SHP77 (cell line): ENCODE results near the gene TIAM2.
"Not testable (repeated sequence)": the region's sequence is repeated elsewhere in the genome, so short reads cannot be mapped to it uniquely, and the experiment has no call there.

Source experiments
- DNase-seq, 2 experiments: peaks; one replicate each; lab custom pipeline; 2025; lab: John Stamatoyannopoulos, UW

TIAM2 gene

DNA sequence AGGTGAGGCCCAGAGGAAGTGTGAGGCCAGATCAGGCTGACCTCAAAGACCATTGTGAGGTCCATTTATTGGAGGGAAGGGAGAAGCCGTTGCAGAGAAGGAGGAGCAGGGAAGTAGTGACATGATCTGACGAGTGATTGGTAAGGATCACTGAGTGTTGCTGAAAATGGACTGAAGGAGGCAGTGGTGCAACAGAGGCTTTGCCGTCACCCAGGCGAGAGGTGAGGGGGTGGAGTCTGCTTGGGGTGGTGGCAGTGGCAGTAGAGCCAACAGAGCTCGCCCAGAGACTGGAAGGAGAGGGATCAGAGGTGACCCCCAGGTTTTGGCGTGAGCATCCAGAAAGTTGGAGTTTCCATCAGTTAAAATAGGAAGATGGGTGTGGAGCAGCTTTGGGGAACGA, 200.8 kb downstream of the TIAM2 start:
- no peak for DNase-seq

DNA sequence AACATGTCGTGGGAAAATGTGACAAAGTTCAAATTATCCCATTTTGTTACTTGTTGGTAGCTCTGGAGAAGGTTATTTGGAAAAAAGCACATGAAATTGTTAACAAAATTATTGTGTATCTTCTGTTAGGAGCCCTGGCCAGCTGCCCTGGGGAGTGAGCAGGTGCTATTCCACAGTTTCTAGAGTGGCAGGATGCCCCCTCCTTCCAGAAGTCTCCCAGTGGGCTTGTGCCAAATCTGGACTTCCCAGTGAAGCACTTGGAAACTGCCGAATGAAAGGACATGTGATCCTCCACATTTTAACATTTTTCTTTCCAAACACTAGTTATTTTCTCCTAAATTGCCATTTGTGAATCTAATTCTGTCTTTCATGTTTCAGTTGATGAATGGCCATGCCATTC, 201.8 kb downstream of the TIAM2 start:
- DNase-seq, result no peak

DNA sequence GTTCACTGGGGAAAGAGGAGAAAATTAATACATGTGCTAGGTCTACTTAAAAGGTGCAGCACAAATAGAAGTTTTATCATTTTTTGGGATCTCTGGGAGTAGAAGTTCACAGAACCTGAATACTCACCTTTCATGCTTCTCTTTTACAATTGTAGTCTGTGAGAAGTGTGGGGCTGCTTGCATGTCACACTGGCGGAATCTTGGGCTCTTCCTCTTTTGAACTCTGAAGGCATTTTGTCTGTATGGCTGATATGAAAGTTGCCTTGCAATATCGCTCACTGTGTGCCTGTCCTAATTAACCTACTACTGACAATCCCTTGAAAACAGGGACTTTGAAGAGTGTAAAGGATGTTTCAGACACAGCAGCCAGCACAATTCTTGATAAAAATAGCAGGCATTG, 202.8 kb downstream of the TIAM2 start:
- DNase-seq, result no peak

- no peak for DNase-seq
These were observed 204.9 kb downstream of the TIAM2 start for GRCh38 chr6:155200012-155200411.

- no peak for DNase-seq
These were observed 206.5 kb downstream of the TIAM2 start for GRCh38 chr6:155201461-155202226.

- no peak for DNase-seq
These were observed 212.1 kb downstream of the TIAM2 start for GRCh38 chr6:155207223-155207622.

DNA sequence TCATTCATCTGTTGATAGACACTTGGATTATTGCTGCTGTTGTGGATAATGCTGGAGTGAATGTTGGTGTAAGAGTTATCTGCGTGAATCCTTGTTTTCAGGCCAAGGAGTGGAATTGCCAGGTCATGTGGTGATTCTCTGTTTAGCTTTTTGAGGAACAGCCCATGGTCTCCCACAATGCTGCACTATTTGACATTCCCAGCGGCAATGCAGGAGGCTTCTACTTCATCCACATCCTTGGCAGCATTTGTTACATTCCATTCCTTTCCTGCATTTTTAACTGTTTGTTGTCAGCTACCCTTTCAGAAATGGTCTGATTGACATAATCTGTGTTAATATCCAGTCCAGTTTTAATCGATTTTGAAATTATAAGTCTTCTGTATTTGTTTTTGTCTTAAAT, 217.0 kb downstream of the TIAM2 start:
- DNase-seq, result no peak

DNA sequence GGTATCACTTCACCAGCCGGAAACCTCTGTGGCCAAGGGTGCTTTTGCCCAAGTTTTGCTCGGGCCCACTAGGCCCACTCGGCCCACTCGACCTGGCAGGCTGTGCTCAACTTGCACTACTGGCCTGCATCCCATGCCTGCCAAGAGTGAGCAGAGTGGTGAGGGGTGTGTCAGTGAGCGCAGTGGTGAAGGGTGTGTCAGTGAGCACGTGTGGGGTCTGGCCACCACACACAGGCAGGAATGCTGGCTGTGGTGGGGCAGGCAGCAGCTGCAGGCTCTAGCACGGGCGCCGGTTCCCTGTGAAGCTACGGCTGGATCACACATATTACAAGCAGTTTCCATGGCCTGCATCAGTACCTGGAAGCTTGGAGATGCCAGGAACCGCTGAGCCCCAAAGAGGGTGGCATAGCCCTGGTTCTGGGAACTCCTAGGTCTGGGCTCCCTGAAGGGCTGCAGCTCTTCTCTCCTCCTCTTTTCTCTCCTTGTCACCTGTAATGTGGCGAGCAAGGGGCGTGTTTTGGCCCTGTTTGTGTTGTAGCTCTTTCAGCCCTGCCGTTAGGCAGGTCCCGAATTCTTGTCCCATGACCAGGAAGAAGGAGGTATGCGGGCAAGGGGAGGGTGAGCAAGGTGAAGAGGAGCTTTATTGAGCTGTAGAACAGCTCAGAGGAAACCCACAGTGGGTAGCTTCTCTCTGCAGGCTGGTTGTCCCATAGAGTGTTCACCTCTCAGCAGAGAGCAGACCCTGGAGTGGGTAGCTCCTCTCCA, 217.7 kb downstream of the TIAM2 start:
- DNase-seq, result no peak

- no peak for DNase-seq
These were observed 218.7 kb downstream of the TIAM2 start for GRCh38 chr6:155213611-155214372.

GRCh38 chr6:155215906-155216305, 220.8 kb downstream of the TIAM2 start:
- DNase-seq, result no peak

- no peak for DNase-seq
These were observed 221.4 kb downstream of the TIAM2 start for GRCh38 chr6:155216312-155217046.

GRCh38 chr6:155218711-155219110, 223.6 kb downstream of the TIAM2 start:
- DNase-seq, result not testable (repeated sequence)

- no peak for DNase-seq
These were observed 224.2 kb downstream of the TIAM2 start for GRCh38 chr6:155219299-155219698.

GRCh38 chr6:155219858-155220301, 224.8 kb downstream of the TIAM2 start:
- DNase-seq, result no peak

- DNase-seq, result no peak
These were observed 226.0 kb downstream of the TIAM2 start for GRCh38 chr6:155221086-155221485.

GRCh38 chr6:155222506-155222905, 227.4 kb downstream of the TIAM2 start:
- DNase-seq, result no peak

DNA sequence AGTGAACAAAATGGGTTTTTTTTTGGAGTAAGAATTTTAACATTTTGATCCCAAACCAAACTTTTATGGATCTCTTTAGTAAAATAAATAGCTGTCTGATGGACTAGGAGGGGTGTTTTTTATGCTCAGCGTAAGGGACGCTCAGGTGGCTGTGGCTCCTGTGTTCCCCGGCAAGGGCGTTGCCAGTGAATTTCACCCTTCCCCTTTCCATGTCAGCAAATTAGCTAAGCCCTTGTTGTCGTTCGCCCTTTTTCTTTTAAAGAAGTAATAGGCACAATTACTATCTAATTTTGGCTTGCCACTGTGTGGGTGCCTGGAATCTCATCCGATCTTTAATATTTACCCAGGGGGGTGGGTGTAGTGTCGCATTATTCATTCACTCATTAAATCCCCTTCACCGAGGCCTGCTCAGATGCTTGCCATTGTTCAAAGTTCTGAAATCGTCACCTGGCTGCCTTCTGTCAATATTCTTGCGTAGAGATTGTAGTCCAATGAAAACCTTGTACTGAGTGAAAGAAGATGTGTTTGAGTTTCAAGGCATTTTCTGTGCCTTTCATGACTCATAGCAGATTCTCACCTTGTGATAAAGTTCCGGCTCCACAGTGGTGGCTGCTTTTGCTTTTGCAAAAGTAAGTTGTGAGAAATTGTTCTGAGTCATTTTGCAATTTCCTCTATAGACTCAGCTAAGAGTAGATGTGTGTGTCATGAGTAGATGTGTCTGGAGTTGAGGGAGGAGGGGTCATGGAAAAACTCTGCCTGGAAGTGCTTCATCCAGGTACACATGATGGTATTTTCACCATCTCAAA, 228.7 kb downstream of the TIAM2 start:
- no peak for DNase-seq

- DNase-seq, result peak in 1 of 2 experiments; percentile 26
These were observed 229.5 kb downstream of the TIAM2 start for GRCh38 chr6:155224618-155225017.

GRCh38 chr6:155227046-155227445, 231.9 kb downstream of the TIAM2 start:
- no peak for DNase-seq

GRCh38 chr6:155228546-155229166, 233.5 kb downstream of the TIAM2 start:
- DNase-seq, result no peak

- peak; percentile 28 to 32 for DNase-seq
These were observed 235.9 kb downstream of the TIAM2 start for GRCh38 chr6:155230975-155231374.
